GM18909 (cell line): ENCODE results near the gene FECH.
A peak's percentile ranks its signal among the peaks of the same experiment; 100 is the strongest.
"Not testable (repeated sequence)": the region's sequence is repeated elsewhere in the genome, so short reads cannot be mapped to it uniquely, and the experiment has no call there.

ENCODE experiments used
- ATAC-seq: cut with Tn5 transposase; IDR thresholded peaks from one replicate; pipeline ENCODE4 v1.9.1; 2021; ENCODE audit warnings: mild to moderate bottlenecking; ENCODE audit not compliant: unreplicated experiment, poor library complexity

FECH gene, protein sequence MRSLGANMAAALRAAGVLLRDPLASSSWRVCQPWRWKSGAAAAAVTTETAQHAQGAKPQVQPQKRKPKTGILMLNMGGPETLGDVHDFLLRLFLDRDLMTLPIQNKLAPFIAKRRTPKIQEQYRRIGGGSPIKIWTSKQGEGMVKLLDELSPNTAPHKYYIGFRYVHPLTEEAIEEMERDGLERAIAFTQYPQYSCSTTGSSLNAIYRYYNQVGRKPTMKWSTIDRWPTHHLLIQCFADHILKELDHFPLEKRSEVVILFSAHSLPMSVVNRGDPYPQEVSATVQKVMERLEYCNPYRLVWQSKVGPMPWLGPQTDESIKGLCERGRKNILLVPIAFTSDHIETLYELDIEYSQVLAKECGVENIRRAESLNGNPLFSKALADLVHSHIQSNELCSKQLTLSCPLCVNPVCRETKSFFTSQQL

DNA sequence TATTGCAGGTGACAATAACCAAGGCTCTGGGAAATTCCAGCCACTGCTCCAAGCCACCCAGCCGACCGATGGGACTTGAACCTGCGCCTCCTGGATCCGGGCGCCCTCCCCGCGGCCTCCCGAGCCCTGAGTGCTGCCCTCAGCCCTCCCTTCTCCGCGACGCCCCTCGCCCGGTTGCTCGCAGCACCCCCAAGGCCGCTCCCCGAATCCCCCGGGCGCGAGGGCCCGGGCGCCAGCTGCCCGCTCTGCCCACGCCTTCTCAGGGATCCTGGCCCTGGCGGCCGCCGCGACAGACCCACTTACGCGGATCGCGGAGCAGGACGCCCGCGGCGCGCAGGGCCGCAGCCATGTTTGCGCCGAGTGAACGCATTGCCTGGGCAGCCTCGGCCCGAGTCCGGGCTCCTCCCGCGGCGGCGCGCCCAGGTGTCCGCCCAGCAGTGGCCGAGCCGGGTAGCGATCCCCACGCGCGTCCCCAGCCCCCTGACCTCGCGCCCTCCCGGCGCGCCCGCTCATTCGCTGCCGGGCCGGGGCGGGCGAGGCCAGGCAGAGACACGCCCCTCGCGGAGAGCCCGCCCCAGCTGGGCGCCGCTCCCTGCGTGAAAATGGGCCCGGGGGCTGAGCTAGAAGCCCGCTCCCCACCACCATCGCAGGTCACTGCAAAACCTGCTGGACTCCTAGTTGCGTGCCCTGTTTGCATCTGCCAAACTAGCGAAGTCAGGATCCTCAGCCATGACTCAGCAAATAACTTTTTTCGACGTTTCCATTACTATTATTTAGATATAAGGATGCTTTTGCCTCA is at the start of gene FECH:
Gene FECH, minus strand, starts transcription at position 452 of the 799 bp plus-strand sequence. Its CDS starts 82 bp downstream, at position 370.
- peak; percentile 93 for ATAC-seq

DNA sequence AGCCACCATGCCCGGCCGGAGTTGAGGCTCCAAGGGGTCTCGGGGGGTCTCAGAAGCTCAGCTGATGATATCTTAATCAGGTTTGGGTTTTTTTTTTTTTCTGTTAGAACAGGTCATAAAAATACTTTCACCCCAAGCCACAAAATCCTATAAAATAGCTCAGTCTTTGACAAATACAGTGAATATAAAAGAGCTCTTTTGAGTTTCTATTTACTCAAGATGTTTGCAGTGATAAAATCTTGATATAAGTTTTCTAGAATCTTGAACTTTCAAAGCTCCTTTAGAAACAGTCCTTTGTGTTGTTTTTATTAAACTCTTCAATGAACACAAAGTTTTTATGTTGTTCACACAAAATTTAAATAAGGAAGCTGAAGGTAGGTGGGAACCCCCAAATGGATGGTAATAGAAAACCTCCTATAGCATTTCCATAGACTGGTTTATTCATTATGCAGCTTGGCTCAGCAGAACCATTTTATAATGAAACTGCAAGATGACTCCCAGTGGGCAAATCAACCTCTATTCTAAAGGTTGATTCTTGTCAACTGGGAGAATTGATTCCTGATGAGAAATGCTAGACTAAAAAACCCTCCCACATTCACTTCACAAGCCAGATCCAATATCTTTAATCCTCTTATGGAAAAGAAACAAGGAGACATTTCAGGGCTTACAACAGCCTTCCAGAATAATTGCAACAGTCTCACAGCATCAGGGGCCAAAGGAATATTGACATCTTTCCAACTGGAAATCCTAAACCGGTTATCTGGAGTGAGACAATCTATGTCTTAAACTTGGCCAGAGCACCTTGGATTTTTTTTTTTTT is 48.7 kb upstream of the FECH start:
- ATAC-seq: no peak

DNA sequence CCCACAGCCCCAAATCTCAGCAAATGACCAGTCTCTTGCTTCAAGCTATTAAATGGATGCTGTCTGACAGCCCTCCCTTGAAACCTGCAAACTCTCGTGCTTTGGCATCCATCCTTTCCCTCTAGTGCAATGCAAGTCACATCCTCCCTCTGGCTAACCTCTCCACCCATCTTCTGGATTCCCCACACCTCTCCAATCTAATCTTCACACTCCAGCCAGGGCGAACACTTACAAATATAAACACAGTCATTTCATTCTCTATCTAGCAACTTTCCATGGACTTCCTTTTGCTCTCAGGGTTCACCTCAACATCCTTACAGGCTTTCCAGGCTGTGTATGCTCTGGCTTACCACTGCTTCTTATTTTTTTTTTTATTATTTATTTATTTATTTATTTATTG is 45.2 kb upstream of the FECH start:
- ATAC-seq: no peak

DNA sequence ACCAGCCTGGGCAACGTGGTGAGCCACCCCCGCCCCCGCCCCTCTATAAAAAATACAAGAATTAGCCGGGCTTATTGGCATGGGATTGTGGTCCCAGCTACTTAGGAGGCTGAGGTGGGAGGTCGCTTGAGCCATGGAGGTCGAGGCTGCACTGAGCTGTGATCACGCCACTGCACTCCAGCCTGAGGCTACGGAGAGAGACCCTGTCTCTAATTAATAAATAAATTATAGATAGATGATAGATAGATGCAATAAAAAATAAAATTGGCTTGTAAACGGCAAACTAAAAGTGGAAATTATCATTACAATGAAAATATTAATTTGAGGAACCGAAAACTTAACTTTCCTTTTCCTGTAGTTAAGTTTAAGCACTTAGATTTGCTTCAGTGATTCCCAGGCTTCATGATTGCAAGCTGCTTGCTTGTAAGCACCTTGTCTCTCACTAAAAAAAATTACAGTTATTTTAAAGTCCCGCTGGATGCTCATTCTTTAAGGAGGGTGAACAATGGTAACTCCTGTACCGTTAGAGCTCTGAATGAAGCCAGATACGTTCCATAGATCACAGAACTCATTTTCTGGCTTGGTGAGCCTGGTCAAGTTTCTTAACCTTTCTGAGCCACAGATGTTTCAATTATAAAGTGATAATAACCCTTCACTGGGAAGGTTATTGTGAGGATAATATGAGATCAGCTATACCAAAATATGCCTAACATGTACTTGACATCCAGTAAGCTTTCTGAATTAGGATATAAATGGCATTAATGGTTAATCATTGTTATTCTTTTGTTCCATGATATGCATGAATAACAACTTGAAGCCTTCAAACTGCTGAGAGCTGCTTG is 44.5 kb upstream of the FECH start:
- ATAC-seq: peak; percentile 46

DNA sequence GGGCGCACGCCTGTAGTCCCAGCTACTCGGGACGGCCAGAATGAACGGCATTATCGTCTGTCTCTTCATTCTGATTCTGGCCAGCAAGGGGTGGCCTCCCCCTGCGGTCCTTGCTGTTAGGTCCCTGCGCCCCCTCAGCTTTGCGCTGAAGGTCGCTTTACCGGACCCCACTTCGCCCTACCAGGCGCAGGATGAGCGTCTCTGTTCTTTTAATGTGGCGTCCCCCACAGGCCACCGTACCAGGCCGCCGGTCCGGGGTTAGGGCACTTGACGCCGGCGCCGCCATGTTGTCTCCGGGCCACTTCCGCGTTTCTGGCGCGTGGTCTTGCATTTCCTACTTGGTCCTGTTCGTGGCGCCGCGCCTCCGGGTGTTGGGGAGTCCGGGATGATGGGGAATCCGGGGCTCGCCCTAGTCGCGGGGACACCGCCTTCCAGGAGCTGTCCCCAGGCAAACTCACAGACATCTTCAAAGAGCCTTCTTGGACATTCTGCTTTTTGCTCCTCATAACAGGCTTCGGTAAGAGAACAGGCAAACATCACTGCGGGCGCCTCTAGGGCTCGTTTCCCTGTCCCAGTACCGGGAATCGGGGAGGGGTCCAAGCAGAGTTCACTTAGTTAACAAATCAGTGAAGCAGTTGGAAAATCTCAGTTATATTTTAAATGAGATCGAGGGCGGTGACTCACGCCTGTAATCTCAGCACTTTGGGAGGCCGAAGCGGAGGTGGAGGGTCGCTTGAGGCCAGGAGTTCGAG is 43.7 kb upstream of the FECH start:
- ATAC-seq: peak; percentile 89

DNA sequence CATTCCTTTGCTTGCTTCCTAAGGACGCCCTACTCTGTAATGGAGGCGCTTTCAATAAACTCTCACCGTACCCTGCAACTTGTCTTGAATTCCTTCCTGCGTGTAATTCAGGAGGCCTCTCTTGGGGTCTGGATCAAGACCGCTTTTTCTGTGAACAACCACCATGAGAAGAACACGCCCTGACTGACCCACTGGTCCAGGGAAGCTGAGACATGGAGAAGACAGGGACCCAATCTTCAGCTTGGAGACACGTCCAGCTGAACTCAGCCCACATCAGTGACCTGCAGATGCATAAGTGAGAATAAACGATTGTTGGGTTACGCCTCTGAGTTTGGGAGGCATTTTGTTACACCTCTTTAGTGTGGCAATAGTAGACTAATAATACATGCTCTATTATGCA is 42.9 kb upstream of the FECH start:
- ATAC-seq: no peak

DNA sequence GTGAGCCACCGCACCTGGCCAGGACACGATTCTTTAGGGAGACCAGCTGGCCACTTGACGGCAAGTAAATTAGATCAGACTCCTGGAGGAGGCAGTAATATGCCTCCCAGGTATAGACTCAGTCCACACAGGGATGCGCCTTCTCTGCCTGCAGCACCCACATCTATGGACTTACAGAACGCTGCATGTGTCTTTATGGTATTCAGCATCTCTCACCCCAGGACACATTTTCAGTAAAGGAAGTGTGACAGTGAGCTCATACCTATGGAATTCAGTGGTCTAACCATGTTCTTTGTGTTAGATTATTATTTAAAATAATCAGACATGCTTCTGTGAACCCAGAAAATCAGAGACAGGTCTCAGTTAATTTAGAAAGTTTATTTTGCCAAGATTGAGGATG is 41.0 kb upstream of the FECH start:
- ATAC-seq: no peak

DNA sequence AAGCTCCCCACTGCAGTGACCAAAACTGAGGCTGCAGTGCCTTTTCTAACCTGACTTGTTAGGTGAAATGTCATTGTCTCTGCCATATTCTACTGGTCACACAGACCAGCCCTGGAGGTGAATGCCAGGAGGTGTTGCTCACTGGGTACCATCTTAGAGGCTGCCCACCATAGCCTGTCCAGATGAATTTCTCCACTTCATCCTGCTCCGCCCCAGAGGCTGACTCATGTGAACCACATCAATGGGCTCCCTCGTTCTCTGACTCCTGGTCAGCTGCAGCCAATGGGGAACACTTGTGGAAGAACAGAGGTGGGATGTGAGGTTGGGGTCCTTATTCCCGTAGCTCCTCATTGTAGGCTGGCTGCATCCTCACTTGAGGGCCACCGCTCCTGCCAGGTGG is 38.5 kb upstream of the FECH start:
- ATAC-seq: no peak

DNA sequence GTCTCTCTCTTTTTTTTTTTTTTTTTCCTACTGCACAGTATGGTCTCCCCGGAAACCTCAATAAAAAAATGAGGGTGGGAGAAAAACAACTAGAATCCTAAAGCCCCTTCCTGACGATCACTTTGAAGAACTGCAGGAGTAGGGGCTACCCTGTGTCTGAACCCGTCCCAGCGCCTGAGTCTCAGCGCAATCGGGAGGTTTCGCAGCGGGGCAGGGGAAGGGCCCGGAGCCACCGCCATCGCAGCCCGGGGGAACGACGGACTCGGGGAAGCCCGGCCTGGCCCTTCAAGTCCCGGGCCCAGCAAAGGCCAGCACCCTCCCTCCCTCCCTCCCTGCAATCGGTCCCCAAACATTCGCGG is 34.7 kb upstream of the FECH start:
- ATAC-seq: peak; percentile 16

DNA sequence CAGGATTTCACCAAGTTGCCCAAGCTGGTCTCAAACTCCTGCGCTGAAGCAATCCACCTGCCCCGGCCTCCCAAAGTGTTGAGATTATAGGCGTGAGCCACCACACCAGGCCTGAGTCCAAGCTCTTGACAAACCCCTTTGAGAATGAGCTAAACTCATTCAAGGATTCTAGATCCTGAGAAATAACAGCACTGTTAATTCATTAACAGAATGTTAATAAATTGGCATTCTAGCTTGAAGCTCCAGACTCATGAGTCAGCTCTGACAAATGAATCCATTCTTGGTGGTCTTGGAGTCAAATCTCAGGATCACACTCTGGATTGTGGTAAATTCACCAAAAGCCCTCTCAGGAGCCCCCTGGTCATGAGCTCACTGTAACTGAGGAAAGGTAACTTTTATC is 33.4 kb upstream of the FECH start:
- no peak for ATAC-seq

DNA sequence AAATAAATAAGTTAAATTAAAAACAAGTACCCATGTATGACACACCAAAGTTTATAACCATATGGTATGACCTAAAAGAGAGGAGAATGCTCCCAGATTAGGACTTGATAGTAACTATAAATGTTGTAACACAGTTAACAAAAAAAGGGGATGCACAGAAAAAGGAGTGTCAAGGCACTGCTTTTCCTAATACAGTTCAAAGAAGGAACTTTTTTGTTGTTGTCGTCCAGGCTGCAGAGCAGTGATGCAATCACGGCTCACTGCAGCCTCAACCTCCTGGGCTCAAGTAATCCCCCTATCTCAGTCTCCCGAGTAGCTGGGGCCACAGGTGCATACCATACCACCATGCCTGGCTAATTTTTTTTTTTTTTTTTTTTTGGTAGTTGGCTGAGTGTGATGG is 32.4 kb upstream of the FECH start:
- no peak for ATAC-seq

DNA sequence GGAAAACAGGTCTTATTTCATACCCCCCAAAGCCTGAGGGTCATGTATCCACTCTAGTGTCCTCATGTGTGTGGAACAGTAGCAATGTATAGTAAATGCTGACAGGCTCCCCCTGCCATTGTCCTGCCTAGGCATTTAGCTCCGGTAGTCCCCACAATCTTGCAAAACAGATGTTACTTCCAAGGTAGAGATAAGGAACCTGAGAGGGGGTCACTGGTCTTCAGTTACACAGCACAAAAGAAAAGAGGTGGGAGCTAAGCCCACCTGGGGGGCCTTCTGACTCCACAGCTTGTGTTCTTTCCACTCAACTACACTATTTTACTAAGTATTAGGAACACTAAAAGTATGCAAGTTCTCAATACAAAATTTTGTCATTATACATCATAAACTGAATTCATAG is 17.4 kb upstream of the FECH start:
- no peak for ATAC-seq

DNA sequence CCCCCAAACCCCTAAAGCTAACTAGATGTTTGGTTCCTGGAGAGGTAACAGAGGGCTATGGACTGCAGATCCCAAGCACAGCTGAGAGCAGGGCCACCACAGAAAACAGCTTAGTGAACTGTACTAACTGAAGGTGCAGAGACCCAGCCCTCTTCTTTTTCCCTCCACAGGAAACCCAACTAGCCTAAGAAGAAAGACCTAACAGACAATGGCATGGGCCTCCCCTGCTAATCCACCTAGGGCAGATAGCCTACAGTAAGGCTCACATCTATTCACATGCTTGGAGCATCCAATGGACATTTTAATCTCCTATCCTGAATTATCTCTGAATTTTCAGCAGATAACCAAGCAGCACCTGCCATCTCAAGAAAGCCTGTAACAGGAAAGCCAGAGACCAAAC is 8.8 kb upstream of the FECH start:
- no peak for ATAC-seq

DNA sequence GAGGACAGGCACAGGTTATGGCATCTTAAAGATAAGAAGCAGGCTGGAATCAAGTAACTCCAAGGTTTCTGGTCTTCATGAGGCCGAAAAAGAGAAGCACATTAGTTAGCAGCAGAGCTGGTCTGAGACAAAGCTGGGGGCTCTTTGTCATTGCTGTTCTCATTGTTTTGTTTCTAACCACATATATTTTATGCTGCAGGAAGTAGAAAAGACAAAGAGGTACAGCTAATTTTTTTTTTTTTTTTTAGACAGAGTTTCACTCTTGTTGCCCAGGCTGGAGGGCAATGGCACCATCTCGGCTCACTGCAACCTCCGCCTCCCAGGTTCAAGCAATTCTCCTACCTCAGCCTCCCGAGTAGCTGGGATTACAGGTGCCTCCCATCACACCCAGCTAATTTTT is 6.2 kb upstream of the FECH start:
- not testable (repeated sequence) for ATAC-seq

DNA sequence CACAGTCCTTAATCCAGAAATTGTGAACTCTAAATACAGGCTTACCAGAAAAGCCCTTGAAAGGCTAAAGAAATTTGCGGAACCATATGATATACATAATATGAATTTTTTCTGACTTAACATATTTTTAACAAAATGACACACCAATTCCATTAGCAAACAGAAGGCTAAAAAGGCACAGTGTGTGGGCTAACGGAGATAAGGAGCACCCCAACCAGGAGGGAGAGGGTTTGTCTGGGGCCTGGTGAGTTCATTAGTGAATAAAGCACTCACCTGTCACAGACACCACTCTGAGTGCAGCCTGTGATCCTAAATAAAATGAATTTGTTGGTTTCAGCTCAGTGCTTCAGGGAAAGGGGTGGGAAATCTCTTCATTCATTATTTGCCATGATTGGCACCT is 2.7 kb upstream of the FECH start:
- ATAC-seq: no peak

DNA sequence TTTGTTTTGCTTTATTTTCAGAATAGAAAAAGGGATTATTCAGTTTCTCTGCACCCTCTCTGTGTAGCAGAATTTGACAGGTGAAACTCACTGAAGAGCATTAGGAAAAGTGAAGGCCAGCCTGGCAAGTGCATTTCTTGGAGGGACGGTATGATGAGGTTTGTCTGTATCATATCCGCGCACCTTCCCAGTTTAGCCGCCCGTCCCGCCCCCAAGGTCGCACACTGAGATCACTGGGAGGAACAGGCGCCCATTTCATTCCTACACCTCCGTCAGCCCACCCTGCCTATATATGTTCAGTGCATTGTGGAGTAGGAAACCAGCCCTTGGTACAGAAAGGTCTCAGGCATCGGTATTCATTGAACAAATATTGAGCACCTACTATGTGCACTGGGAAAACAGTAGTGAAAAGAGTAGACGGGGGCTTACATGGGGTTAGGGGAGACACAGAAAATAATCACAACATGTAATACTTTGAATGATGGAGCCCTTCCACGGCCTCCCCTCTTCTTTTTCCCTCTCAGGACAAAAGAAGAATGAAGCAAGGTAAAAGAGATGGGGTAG is 678 bp upstream of the FECH start:
- no peak for ATAC-seq

DNA sequence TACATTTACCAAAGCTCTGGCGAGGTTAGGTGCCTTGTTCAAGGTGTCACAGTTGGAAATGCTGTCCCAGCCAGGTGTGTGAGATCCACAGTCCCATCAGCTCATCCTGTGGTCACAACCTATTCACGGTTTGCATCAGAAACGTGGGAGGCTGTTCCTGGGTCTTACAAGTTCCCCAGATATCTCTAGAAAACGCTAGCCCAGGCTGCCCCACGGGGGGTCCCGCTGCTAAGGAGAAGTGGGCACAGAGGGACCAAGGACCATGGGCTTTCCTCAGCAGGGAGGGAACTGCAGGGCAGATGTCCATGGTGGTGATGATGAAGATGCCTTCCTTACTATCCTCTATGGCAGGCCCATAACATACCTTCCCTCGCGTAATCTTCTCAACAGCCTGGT is 649 bp downstream of the FECH start:
- ATAC-seq: no peak

DNA sequence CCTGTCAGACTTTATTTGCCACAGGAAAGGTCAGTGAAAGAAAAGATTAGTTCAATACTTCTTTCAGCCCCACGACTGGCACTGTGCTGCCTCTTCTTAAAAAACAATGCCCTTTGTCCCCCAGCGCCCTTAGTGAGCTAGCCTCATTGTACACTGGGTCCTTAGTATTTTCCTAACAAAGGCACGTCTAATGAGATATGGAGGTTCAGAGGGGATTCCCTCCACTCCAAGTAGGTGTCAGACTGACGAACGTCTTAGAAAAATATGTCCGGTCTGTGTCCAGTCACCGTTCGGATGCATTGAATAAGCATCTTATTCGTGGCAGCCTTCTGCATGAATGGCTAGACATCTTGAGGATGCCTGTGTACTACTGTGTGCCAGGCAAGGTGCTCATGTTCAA is 1.1 kb downstream of the FECH start:
- no peak for ATAC-seq

DNA sequence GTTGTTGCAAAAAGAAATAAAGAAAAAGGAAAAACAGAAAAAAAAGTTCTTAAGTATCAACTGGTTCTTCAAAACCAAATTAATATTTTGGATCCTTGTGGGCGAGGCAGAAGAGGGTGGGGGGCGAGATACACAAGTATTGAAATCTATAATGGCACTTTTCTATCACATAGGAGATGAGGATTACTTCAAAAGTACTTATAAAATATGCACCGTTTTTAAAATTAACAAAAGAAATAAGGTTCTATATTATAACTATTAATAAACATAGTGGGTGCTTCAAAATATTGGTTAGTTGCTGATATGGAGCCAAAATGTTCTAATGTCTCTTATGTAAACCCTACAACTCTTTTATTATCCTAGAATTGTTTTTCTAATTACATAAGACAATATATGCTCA is 2.1 kb downstream of the FECH start:
- no peak for ATAC-seq
